ENCODE measurements around the gene POM121L2. TPM values are rescaled to one million over a fixed set of nuclear protein-coding genes. Genes with fewer than 3 reads are reported as not detected.

POM121L2 gene
- total and polyA plus RNA-seq, 9 of the 15 experiments (the other 6 are each of a cell fraction or from before 2014, with no cell fraction given), result 0.23 to 0.45 TPM; not detected in 7

- TF ChIP-seq, protein P1, sequence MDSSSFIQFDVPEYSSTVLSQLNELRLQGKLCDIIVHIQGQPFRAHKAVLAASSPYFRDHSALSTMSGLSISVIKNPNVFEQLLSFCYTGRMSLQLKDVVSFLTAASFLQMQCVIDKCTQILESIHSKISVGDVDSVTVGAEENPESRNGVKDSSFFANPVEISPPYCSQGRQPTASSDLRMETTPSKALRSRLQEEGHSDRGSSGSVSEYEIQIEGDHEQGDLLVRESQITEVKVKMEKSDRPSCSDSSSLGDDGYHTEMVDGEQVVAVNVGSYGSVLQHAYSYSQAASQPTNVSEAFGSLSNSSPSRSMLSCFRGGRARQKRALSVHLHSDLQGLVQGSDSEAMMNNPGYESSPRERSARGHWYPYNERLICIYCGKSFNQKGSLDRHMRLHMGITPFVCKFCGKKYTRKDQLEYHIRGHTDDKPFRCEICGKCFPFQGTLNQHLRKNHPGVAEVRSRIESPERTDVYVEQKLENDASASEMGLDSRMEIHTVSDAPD (CRISPR knock-in tag; IDR thresholded peaks at IDR 0.05), result no peak
- TF ChIP-seq SREBF2 (CRISPR knock-in tag; IDR thresholded peaks at IDR 0.05) (no peak), CEBPB (tag; IDR thresholded peaks at IDR 0.05) (0 out of 2 replicates have a peak, but pooled peaks have one; percentile 13), SMAD1 (IDR thresholded peaks at IDR 0.05; ENCODE audit: low read depth, low read length, partially characterized antibody) (no peak), TBP (optimal IDR thresholded peaks at IDR 0.05; ENCODE audit: low read depth, low read length) (peak; percentile 100), HDGF (IDR thresholded peaks at IDR 0.05) (no peak), JUNB (CRISPR knock-in tag; conservative IDR thresholded peaks at IDR 0.05) (no peak), C11orf30 (IDR thresholded peaks at IDR 0.05; ENCODE audit: low read depth) (no peak), BRD4 (IDR thresholded peaks at IDR 0.05) (peak; percentile 97), HES1 (IDR thresholded peaks at IDR 0.05; ENCODE audit: low read depth) (0 out of 2 replicates have a peak, but pooled peaks have one; percentile 24), NEUROD1 (IDR thresholded peaks at IDR 0.05; ENCODE audit: borderline replicate concordance, low read depth, low read length, partially characterized antibody) (no peak), RERE (CRISPR knock-in tag; IDR thresholded peaks at IDR 0.05; ENCODE audit: borderline replicate concordance) (no peak)
- TF ChIP-seq, protein P2, sequence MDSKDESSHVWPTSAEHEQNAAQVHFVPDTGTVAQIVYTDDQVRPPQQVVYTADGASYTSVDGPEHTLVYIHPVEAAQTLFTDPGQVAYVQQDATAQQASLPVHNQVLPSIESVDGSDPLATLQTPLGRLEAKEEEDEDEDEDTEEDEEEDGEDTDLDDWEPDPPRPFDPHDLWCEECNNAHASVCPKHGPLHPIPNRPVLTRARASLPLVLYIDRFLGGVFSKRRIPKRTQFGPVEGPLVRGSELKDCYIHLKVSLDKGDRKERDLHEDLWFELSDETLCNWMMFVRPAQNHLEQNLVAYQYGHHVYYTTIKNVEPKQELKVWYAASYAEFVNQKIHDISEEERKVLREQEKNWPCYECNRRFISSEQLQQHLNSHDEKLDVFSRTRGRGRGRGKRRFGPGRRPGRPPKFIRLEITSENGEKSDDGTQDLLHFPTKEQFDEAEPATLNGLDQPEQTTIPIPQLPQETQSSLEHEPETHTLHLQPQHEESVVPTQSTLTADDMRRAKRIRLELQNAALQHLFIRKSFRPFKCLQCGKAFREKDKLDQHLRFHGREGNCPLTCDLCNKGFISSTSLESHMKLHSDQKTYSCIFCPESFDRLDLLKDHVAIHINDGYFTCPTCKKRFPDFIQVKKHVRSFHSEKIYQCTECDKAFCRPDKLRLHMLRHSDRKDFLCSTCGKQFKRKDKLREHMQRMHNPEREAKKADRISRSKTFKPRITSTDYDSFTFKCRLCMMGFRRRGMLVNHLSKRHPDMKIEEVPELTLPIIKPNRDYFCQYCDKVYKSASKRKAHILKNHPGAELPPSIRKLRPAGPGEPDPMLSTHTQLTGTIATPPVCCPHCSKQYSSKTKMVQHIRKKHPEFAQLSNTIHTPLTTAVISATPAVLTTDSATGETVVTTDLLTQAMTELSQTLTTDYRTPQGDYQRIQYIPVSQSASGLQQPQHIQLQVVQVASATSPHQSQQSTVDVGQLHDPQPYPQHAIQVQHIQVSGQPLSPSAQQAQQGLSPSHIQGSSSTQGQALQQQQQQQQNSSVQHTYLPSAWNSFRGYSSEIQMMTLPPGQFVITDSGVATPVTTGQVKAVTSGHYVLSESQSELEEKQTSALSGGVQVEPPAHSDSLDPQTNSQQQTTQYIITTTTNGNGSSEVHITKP (IDR thresholded peaks at IDR 0.05; ENCODE audit: partially characterized antibody), result no peak
- TF ChIP-seq, protein P3, sequence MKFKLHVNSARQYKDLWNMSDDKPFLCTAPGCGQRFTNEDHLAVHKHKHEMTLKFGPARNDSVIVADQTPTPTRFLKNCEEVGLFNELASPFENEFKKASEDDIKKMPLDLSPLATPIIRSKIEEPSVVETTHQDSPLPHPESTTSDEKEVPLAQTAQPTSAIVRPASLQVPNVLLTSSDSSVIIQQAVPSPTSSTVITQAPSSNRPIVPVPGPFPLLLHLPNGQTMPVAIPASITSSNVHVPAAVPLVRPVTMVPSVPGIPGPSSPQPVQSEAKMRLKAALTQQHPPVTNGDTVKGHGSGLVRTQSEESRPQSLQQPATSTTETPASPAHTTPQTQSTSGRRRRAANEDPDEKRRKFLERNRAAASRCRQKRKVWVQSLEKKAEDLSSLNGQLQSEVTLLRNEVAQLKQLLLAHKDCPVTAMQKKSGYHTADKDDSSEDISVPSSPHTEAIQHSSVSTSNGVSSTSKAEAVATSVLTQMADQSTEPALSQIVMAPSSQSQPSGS (CRISPR knock-in tag; IDR thresholded peaks at IDR 0.05), result no peak
Observed at GRCh38 chr6:27280064-27280539, 32.0 kb downstream of the POM121L2 start (continued).
